IPS-15b (cell line): ENCODE data around the gene FAM149A.

Experiments
- H3K27me3 ChIP-seq: one replicate; pipeline ENCODE4 v1.6.1; 2013; ENCODE audit warnings: low read length; ENCODE audit not compliant: control insufficient read depth, insufficient read depth
- H3K36me3 ChIP-seq: one replicate; pipeline ENCODE4 v1.6.1; 2013; ENCODE audit warnings: low read length; ENCODE audit not compliant: control insufficient read depth, insufficient read depth
- H3K4me1 ChIP-seq: one replicate; pipeline ENCODE4 v1.6.1; 2013; ENCODE audit warnings: mild to moderate bottlenecking, low read length; ENCODE audit not compliant: control insufficient read depth, insufficient read depth
- H3K4me3 ChIP-seq: one replicate; pipeline ENCODE4 v1.5.1; 2013; ENCODE audit warnings: low read depth, low read length
- H3K9ac ChIP-seq: one replicate; pipeline ENCODE4 v1.6.1; 2013; ENCODE audit warnings: low read depth, mild to moderate bottlenecking, low read length
- H3K9me3 ChIP-seq: one replicate; pipeline ENCODE4 v1.6.1; 2013; ENCODE audit warnings: mild to moderate bottlenecking, low read length; ENCODE audit not compliant: control insufficient read depth, insufficient read depth

FAM149A gene

GRCh38 chr4:186193851-186194250 is 89.3 kb downstream of the FAM149A start:
- no peaks in the 10 kb centered on the region for H3K36me3 ChIP-seq
- no peak overlapping the region for H3K9ac ChIP-seq
- no peak overlapping the region for H3K4me3 ChIP-seq
- H3K9me3 ChIP-seq, result no peaks in the 10 kb centered on the region
- no peaks in the 10 kb centered on the region for H3K27me3 ChIP-seq
- peaks cover 8% of the 10 kb centered on the region for H3K4me1 ChIP-seq

- Histone ChIP-seq H3K9ac (no peak overlapping the region), H3K36me3 (no peaks in the 10 kb centered on the region), H3K9me3 (no peaks in the 10 kb centered on the region), H3K4me3 (no peak overlapping the region), H3K27me3 (no peaks in the 10 kb centered on the region), H3K4me1 (no peaks in the 10 kb centered on the region)
These were observed 91.6 kb downstream of the FAM149A start for GRCh38 chr4:186196063-186196462.

- no peaks in the 10 kb centered on the region for H3K36me3 ChIP-seq
- H3K9me3 ChIP-seq, result no peaks in the 10 kb centered on the region
- H3K4me3 ChIP-seq, result no peak overlapping the region
- no peak overlapping the region for H3K9ac ChIP-seq
- H3K4me1 ChIP-seq, result no peaks in the 10 kb centered on the region
- no peaks in the 10 kb centered on the region for H3K27me3 ChIP-seq
These were observed 96.0 kb downstream of the FAM149A start for GRCh38 chr4:186200516-186200915.

- no peaks in the 10 kb centered on the region for H3K4me1 ChIP-seq
- no peaks in the 10 kb centered on the region for H3K27me3 ChIP-seq
- H3K4me3 ChIP-seq, result no peak overlapping the region
- no peak overlapping the region for H3K9ac ChIP-seq
- H3K36me3 ChIP-seq, result no peaks in the 10 kb centered on the region
- no peaks in the 10 kb centered on the region for H3K9me3 ChIP-seq
These were observed 96.5 kb downstream of the FAM149A start for GRCh38 chr4:186201010-186201409.

- no peaks in the 10 kb centered on the region for H3K36me3 ChIP-seq
- H3K9me3 ChIP-seq, result no peaks in the 10 kb centered on the region
- H3K4me3 ChIP-seq, result no peak overlapping the region
- no peaks in the 10 kb centered on the region for H3K27me3 ChIP-seq
- H3K9ac ChIP-seq, result no peak overlapping the region
- H3K4me1 ChIP-seq, result no peaks in the 10 kb centered on the region
These were observed 97.2 kb downstream of the FAM149A start for GRCh38 chr4:186201535-186202230.

GRCh38 chr4:186202490-186203140 is 98.1 kb downstream of the FAM149A start:
- no peak overlapping the region for H3K4me3 ChIP-seq
- no peaks in the 10 kb centered on the region for H3K36me3 ChIP-seq
- H3K9ac ChIP-seq, result no peak overlapping the region
- H3K4me1 ChIP-seq, result no peaks in the 10 kb centered on the region
- no peaks in the 10 kb centered on the region for H3K9me3 ChIP-seq
- H3K27me3 ChIP-seq, result no peaks in the 10 kb centered on the region

- Histone ChIP-seq H3K36me3 (no peaks in the 10 kb centered on the region), H3K9ac (peak overlapping the region; percentile 10), H3K4me1 (no peaks in the 10 kb centered on the region), H3K27me3 (no peaks in the 10 kb centered on the region), H3K4me3 (no peak overlapping the region), H3K9me3 (no peaks in the 10 kb centered on the region)
These were observed 98.9 kb downstream of the FAM149A start for GRCh38 chr4:186203406-186203805.

- Histone ChIP-seq H3K9me3 (no peaks in the 10 kb centered on the region), H3K4me1 (no peaks in the 10 kb centered on the region), H3K9ac (no peak overlapping the region), H3K36me3 (no peaks in the 10 kb centered on the region), H3K4me3 (no peak overlapping the region), H3K27me3 (no peaks in the 10 kb centered on the region)
These were observed 99.6 kb downstream of the FAM149A start for GRCh38 chr4:186204103-186204559.

- H3K36me3 ChIP-seq, result no peaks in the 10 kb centered on the region
- no peak overlapping the region for H3K9ac ChIP-seq
- no peaks in the 10 kb centered on the region for H3K9me3 ChIP-seq
- H3K27me3 ChIP-seq, result no peaks in the 10 kb centered on the region
- H3K4me1 ChIP-seq, result no peaks in the 10 kb centered on the region
- H3K4me3 ChIP-seq, result no peak overlapping the region
These were observed 100.2 kb downstream of the FAM149A start for GRCh38 chr4:186204686-186205085.

GRCh38 chr4:186205156-186205555 is 100.7 kb downstream of the FAM149A start:
- Histone ChIP-seq H3K9ac (no peak overlapping the region), H3K4me1 (no peaks in the 10 kb centered on the region), H3K36me3 (no peaks in the 10 kb centered on the region), H3K9me3 (no peaks in the 10 kb centered on the region), H3K4me3 (no peak overlapping the region), H3K27me3 (no peaks in the 10 kb centered on the region)

- Histone ChIP-seq H3K27me3 (no peaks in the 10 kb centered on the region), H3K4me3 (no peak overlapping the region), H3K9ac (no peak overlapping the region), H3K9me3 (no peaks in the 10 kb centered on the region), H3K36me3 (no peaks in the 10 kb centered on the region), H3K4me1 (no peaks in the 10 kb centered on the region)
These were observed 112.0 kb downstream of the FAM149A start for GRCh38 chr4:186216465-186217024.

GRCh38 chr4:186217733-186218293 is 113.3 kb downstream of the FAM149A start:
- no peak overlapping the region for H3K9ac ChIP-seq
- no peak overlapping the region for H3K4me3 ChIP-seq

More at GRCh38 chr4:186217733-186218293, 113.3 kb downstream of the FAM149A start:
- no peaks in the 10 kb centered on the region for H3K27me3 ChIP-seq
- no peaks in the 10 kb centered on the region for H3K4me1 ChIP-seq
- H3K36me3 ChIP-seq, result no peaks in the 10 kb centered on the region
- peaks cover 4% of the 10 kb centered on the region for H3K9me3 ChIP-seq
